K562 (cell line): ENCODE results near the gene KPNB1. TPM values are rescaled to one million over a fixed set of nuclear protein-coding genes. Genes with fewer than 3 reads are reported as not detected.
A peak's percentile ranks its signal among the peaks of the same experiment; 100 is the strongest.

ENCODE experiments used
- CREB3L1 ChIP-seq: fragments of 450-650 bp; IDR thresholded peaks from 2 replicates; pipeline ENCODE4 v1.6.1; 2014; ENCODE audit warnings: low read depth, mild to moderate bottlenecking, moderate library complexity, borderline replicate concordance
- DLX4 ChIP-seq: fragments of 250-450 bp; sonication (Bioruptor Pico); IDR thresholded peaks from 2 replicates; pipeline ENCODE4 v1.6.1; 2021; ENCODE audit warnings: mild to moderate bottlenecking
- E2F4 ChIP-seq: sonication (generic); formaldehyde crosslinking; IDR thresholded peaks from 2 replicates; pipeline ENCODE4 v1.8.0; 2022; ENCODE audit warnings: mild to moderate bottlenecking, low read depth, missing genetic modification reagents
- KAT7 ChIP-seq: sonication (generic); formaldehyde crosslinking; IDR thresholded peaks from 2 replicates; pipeline ENCODE4 v1.8.0; 2022; ENCODE audit warnings: missing genetic modification reagents, mild to moderate bottlenecking, borderline replicate concordance
- KDM4B ChIP-seq, 2 experiments: fragments of 450-650 bp in 1 of 2; sonication (generic) in 1 of 2; IDR thresholded peaks; 2 replicates each; pipeline ENCODE4 v1.6.1; 2016 to 2017; ENCODE audit warnings: borderline replicate concordance in 2 of 2, antibody characterized with exemption in 1 of 2, low read depth in 1 of 2, mild to moderate bottlenecking in 1 of 2
- KLF10 ChIP-seq: fragments of 250-450 bp; sonication (Bioruptor Pico); IDR thresholded peaks from 2 replicates; pipeline ENCODE4 v1.6.1; 2021; ENCODE audit warnings: matching md5 sums
- LCOR ChIP-seq: sonication (generic); formaldehyde crosslinking; IDR thresholded peaks from 2 replicates; pipeline ENCODE4 v1.8.0; 2022; ENCODE audit warnings: mild to moderate bottlenecking, missing genetic modification reagents
- MAFG ChIP-seq: fragments of 450-650 bp; conservative IDR thresholded peaks from 2 replicates; pipeline ENCODE4 v1.6.1; 2016; ENCODE audit warnings: missing genetic modification characterization, missing compliant biosample characterization
- NCOA1 ChIP-seq: fragments of 450-650 bp; IDR thresholded peaks from 2 replicates; pipeline ENCODE4 v1.6.1; 2016; ENCODE audit warnings: low read depth
- PHF20 ChIP-seq: fragments of 450-650 bp; IDR thresholded peaks from 2 replicates; pipeline ENCODE4 v1.6.1; 2018; ENCODE audit not compliant: partially characterized antibody
- PRMT5 ChIP-seq: sonication (generic); formaldehyde crosslinking; IDR thresholded peaks from 2 replicates; pipeline ENCODE4 v1.5.0; 2020; ENCODE audit warnings: missing genetic modification reagents
- PYGO2 ChIP-seq: fragments of 450-650 bp; IDR thresholded peaks from 2 replicates; pipeline ENCODE4 v1.6.1; 2016; ENCODE audit warnings: mild to moderate bottlenecking, missing genetic modification characterization, moderate library complexity, missing compliant biosample characterization
- RBM39 ChIP-seq: fragments of 200-400 bp; formaldehyde crosslinking; optimal IDR thresholded peaks from 2 replicates; pipeline ENCODE3; 2018; ENCODE audit warnings: low read depth, low read length
- ZBTB49 ChIP-seq: sonication (generic); formaldehyde crosslinking; IDR thresholded peaks from 2 replicates; pipeline ENCODE4 v1.8.0; 2022; ENCODE audit warnings: missing genetic modification reagents, mild to moderate bottlenecking, borderline replicate concordance
- ZBTB5 ChIP-seq: fragments of 450-650 bp; IDR thresholded peaks from 2 replicates; pipeline ENCODE4 v1.6.1; 2017; ENCODE audit warnings: antibody characterized with exemption
- ZNF699 ChIP-seq: fragments of 250-450 bp; sonication (Bioruptor Pico); IDR thresholded peaks from 2 replicates; pipeline ENCODE4 v1.8.0; 2021; ENCODE audit warnings: mild to moderate bottlenecking, moderate library complexity; ENCODE audit not compliant: insufficient replicate concordance
- polyA plus RNA-seq, 8 experiments: library from polyadenylated mRNA; depleted of rRNA in 4 of 8; stranded (reverse) in 5 of 8; unstranded in 3 of 8; fragments of >200 nt; fragmentation: Nextera tagmentation in 2 of 8; fragmentation: Illumina TruSeq in 1 of 8; extraction: Ambion mirVana in 2 of 8; extraction: Trizol in 1 of 8; gene quantifications; 2 replicates each; pipeline versions ENCODE4 v1.2.1 to v1.2.3, GENCODE V29; 2011 to 2014; ENCODE audit warnings: inconsistent platforms in 1 of 8, missing spikeins in 1 of 8
- total RNA-seq, 7 experiments: library from RNA; depleted of rRNA in 6 of 7; stranded (reverse); fragments of >200 nt in 6 of 7; fragmentation: Illumina TruSeq in 2 of 7; extraction: Trizol in 2 of 7; gene quantifications; 2 replicates each; pipeline versions ENCODE4 v1.2.1 to v1.2.3, GENCODE V29; 2011 to 2021; ENCODE audit warnings: low replicate concordance in 1 of 7

KPNB1 gene
- total and polyA plus RNA-seq, 9 of the 15 experiments (the other 6 are each of a cell fraction or from before 2014, with no cell fraction given) = 154 to 622 (median 354) TPM

- TF ChIP-seq E2F4 (CRISPR knock-in tag) (no peak), LCOR (no peak), KLF10 (CRISPR knock-in tag) (no peak), ZBTB49 (CRISPR knock-in tag) (no peak), PRMT5 (CRISPR knock-in tag) (no peak), DLX4 (no peak), PYGO2 (tag) (no peak), PHF20 (no peak), ZNF699 (no peak), NCOA1 (no peak), KAT7 (CRISPR knock-in tag) (0 out of 2 replicates have a peak, but pooled peaks have one; percentile 37), RBM39 (no peak), KDM4B (IDR thresholded peaks at IDR 0.05; ENCODE audit: borderline replicate concordance in 2 of 2, low read depth in 1 of 2) (peak in 1 of 2 experiments; percentile 66; a peak in 1 of 4 replicates), MAFG (tag) (no peak), CREB3L1 (peak; percentile 53; the same call in 1 of the 2 replicates), ZBTB5 (0 out of 2 replicates have a peak, but pooled peaks have one; percentile 40)
Observed at GRCh38 chr17:47650525-47651522, 1.1 kb downstream of the KPNB1 start (continued).
